GM19455 (cell line): ENCODE measurements around the gene CDH5.

ENCODE experiments used
- ATAC-seq: cut with Tn5 transposase; IDR thresholded peaks from one replicate; pipeline ENCODE4 v1.9.1; 2021; ENCODE audit not compliant: unreplicated experiment

The CDH5 gene

DNA sequence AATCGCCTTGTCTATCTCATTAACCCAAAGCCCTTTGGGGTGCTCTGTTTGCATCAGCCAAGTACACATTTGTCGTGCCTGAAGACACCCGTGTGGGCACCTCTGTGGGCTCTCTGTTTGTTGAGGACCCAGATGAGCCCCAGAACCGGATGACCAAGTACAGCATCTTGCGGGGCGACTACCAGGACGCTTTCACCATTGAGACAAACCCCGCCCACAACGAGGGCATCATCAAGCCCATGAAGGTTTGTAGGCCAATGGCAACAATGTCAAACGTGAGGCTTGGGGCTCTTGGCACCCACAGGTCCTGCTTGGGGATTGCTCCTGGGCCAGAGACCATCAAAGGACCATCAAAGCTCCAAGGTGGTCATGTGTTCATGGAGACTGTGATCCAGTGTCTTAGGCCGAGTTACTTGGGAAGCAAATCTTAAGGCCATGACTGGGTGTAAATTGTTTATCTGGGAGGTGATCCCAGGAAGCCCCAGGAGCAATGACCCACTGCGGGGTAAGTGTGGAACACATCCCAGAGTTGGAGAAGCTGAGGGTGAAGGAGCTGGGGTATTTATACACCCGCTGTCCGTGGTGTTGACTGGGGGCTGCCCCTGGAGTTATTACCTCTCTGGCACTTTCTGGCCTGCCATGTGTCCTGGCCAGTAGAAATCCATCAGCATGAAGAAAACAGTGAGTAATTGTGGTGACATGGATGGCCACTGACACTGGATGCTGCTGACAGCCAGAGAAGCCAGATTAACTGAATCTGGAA lies 24.0 kb downstream of the CDH5 start:
- no peak for ATAC-seq

DNA sequence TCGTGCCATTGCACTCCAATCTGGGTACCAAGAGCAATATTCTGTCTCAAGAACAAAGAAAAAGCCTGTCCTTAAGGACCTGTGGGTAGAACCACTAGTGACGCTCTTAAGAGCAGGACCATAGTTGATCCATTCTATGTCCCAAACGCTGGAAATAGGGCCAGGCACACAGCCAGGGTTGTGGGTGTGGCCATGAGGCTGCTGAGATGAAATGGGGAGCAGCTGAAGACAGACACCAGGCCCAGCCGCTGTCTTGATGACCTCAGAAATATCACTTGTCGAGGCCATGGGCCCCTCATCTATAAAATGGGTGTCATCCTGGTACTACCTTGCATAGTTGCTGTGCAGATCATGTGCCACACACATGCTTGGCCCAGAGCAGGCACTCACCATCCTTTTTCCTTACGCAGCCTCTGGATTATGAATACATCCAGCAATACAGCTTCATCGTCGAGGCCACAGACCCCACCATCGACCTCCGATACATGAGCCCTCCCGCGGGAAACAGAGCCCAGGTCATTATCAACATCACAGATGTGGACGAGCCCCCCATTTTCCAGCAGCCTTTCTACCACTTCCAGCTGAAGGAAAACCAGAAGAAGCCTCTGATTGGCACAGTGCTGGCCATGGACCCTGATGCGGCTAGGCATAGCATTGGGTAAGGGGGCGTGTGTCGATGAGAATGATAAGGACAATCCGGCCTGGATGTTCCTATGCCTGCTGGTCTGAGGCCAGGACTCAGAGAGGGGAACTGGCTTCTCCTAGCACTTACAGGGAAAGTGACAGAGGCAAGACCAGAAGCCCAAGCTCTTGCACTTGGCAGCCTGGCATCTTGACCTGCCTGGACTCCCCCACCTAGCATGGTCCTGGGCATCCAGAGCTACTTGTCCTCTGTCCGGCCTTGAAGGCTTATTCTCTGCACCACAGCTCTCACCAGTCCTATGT lies 25.5 kb downstream of the CDH5 start:
- no peak for ATAC-seq

DNA sequence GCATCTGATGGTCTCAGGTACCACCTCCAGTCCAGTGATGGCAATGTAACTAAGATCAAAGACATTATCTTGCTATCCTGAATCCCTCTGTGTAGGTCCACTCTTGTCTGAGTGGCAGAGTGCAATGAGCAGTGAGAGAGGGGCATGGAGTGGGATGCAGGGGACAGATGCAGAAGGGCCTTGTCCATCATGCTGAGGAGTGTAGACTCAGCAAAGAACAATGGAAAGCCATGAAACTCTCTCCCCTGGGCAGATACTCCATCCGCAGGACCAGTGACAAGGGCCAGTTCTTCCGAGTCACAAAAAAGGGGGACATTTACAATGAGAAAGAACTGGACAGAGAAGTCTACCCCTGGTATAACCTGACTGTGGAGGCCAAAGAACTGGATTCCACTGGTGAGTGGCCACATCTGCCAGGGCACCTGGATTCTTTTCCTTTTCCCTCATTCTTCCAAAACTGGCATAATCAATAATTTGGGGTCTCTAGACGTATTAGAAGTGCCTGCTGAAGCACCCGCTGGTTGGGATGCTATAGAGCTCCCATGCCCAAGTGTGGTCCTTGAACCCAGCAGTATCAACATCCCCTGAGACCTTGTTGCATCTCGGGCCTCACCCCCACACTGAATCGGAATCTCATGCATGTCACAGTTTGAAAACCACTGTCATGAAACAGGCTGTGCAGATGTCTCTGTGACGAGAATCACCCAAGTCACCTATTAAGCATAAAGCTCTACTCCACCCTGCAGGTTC lies 29.5 kb downstream of the CDH5 start:
- ATAC-seq, result no peak

DNA sequence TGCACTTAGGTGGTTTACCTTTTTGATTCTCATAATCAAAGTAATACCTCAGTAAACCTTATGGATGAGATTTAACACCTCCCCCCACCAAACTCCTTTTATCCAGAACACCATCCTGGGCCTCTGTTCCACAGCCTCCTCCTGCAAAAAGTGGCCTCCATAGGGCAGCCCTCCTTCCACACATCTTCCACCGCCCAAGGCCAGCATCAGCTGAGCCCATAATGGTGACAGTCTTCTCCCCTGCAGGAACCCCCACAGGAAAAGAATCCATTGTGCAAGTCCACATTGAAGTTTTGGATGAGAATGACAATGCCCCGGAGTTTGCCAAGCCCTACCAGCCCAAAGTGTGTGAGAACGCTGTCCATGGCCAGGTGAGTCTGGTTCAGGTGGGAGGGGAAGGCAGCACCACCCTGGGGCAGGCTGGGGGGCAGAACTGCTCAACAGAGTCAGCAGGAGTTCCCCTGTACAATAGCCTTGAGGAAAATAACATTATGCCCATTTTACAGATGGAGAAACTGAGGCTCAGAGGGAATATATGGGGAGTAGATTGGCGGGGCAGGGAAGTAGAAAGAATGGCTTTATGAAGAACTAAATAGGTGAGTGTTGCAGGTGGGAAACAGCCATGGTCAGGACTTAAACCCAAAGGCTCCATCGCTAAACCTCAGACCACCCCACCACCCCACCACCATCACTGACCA lies 31.4 kb downstream of the CDH5 start:
- no peak for ATAC-seq

DNA sequence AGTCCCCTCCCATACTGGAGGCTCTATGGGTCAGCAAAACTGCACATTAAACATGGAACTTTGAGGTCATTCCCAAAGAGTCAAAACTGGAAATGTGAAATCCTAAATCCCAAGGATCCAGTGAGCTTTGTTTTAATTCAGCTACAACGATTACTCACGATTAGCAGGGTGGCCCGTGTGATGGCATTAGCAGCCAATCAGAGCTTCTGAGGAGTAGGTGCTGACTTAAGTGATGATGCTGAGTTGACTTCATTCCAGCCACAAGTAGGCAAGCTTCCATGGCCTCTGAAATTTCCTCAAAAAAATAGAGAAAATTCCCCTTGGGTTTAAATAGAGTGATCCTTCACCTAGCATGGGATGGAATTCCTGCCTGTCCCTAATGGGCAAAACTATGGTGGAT lies 32.5 kb downstream of the CDH5 start:
- no peak for ATAC-seq

DNA sequence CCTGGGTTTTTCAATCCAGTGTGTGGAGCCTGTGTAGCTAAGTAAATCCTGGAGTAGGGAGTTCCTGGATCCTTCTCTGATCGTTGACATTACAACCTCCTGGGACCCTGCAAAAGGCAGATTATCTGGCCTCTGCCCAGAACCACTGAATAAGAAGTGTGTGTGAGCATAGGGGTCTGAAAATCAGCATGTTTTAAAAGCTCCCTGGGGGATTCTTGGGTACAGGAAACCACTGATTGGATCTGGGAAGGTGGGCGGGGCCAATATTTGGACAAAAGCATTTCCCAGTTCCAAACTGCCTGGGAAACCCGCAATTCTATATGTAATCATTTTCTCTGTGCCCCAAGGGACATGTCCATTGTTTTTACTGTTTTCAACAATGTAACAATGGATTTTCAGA lies 33.4 kb downstream of the CDH5 start:
- ATAC-seq, result no peak

DNA sequence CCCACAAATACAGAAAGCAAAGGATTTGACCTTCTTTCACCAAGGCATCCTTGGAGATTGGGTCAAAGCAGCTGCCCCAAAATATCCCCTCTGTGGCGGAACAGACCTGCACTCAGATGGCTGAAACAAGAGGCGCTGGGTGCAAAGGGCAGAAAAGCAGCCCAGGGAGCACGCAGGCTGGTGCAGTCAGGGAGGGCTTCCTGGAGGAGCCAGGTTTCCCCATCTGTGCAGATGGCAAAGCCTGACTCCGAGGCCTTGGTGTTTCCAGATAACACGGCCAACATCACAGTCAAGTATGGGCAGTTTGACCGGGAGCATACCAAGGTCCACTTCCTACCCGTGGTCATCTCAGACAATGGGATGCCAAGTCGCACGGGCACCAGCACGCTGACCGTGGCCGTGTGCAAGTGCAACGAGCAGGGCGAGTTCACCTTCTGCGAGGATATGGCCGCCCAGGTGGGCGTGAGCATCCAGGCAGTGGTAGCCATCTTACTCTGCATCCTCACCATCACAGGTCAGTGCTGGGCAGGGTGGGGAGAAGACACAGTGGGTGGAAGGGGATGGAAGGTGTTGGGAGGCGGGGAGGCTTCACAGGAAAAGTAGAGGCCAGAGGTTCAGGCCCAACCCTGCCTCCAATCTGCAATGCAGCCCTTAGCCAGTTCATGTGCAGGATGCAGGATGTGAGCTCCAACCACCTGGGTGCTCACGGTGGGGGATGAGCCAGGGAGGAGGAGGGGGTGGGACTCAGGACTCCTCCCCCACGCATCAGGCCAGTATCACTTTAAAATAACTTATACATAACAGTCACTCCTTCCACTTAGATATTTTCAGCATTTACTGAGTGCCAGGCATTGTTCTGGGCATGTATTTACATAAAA lies 34.3 kb downstream of the CDH5 start:
- no peak for ATAC-seq

DNA sequence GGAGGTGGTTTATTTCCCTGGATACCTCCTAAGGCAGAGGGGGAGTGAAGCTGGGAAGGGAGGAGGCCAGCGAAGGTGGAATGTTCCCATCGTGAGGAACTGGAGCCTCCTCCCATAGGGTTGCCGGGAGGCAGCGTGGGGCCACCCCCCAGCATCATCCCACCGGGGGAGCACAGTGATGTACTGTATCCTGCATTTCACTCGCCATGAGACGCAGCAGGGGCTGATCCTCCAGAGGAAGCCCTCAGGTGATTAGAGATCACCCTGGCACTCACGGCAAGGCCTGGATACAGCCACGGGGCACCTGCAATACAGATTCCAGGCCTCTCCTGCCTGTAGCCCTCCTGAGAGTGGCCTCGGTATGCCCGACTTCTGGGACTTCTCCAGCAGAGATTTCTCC lies 35.1 kb downstream of the CDH5 start:
- ATAC-seq, result no peak

DNA sequence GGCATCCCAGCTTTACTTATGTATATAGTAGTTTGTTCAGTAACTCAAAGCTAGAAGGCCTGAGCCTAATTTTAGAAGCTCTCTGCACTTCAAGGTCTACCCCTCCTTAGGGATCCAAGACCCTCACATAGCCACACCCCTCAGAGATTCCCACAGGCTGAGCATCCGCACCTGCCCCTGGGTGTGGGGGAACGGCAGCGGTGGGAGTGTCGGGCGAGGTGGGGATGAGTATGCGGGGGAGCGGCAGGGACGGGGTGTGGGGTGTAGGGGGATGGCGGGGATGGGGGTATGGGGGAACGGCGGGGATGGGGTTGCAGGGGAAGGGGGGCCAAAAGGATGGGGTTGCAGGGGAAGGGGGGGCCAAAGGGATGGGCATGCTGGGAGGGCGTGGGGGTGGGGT lies 35.7 kb downstream of the CDH5 start:
- ATAC-seq, result no peak

DNA sequence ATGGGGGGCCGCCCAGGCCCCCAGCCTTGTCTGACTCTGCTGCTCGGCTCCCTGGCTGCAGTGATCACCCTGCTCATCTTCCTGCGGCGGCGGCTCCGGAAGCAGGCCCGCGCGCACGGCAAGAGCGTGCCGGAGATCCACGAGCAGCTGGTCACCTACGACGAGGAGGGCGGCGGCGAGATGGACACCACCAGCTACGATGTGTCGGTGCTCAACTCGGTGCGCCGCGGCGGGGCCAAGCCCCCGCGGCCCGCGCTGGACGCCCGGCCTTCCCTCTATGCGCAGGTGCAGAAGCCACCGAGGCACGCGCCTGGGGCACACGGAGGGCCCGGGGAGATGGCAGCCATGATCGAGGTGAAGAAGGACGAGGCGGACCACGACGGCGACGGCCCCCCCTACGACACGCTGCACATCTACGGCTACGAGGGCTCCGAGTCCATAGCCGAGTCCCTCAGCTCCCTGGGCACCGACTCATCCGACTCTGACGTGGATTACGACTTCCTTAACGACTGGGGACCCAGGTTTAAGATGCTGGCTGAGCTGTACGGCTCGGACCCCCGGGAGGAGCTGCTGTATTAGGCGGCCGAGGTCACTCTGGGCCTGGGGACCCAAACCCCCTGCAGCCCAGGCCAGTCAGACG lies 36.2 kb downstream of the CDH5 start:
- no peak for ATAC-seq

DNA sequence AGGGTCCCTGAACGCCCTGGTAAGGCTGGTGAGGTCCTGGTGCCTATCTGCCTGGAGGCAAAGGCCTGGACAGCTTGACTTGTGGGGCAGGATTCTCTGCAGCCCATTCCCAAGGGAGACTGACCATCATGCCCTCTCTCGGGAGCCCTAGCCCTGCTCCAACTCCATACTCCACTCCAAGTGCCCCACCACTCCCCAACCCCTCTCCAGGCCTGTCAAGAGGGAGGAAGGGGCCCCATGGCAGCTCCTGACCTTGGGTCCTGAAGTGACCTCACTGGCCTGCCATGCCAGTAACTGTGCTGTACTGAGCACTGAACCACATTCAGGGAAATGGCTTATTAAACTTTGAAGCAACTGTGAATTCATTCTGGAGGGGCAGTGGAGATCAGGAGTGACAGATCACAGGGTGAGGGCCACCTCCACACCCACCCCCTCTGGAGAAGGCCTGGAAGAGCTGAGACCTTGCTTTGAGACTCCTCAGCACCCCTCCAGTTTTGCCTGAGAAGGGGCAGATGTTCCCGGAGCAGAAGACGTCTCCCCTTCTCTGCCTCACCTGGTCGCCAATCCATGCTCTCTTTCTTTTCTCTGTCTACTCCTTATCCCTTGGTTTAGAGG lies 37.1 kb downstream of the CDH5 start:
- no peak for ATAC-seq

DNA sequence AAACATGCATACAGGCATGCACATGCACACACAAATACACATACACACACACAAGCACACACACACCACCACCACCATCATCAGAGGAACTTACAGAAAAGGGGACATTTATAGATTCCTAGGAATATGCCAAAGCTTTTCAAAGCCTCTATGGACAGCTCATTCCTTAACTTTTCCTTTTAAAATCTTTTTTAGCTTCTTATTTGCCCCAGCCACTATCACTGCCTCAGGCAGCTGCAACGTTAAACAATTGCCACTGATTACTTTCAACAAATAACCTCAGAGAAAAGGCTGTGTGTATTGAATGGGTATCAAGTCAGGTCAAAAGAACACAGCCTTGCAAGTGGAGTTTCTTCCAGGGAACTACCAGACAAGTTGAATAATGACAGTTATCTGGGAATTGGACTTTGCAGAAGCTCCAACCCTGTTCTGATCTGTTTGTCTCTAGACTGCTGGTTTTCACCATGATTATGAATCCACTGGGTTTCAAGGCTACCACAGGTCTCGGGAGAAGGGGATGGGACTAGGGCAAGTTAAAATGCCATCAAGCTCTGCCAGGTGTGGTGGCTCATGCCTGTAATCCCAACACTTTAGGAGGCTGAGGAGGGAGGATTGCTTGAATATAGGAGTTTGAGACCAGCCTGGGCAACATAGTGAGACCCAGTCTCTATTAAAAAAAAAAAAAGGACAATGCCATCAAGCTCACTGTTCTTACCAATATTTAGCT lies 38.7 kb downstream of the CDH5 start:
- no peak for ATAC-seq

DNA sequence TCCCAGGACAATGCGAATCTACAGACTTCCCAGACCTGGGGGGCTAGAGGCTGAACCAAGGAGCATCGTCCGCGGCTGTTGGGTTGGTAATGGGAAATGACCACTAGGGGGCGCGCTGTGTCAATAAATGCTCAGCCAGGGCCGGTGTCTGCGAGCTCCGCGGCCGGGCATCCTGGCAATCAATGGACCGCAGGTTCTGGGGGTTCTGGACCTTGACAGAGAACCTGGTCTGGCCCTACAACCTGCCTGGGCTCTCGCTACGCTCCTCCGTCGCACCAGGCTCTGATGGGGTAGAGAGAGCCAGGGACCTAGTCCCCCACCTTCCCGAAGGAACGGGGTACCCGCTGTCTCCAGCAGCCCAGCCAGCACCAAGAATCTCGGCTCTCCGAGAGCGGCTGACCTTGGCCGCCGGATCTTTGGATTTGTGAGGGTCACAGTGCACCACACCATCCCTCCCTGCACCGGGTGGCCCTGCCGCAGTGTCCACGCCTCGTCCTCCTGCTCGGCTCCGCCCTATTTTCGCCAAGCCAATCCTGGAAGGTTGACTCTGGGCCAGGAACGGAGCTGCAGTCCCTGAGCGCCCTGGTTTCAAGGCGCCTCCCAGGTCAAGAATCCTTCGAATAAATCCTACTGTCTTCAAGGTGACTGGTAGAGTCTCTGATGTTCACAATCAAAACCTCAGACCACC lies 40.2 kb downstream of the CDH5 start:
- peak; percentile 82 for ATAC-seq

DNA sequence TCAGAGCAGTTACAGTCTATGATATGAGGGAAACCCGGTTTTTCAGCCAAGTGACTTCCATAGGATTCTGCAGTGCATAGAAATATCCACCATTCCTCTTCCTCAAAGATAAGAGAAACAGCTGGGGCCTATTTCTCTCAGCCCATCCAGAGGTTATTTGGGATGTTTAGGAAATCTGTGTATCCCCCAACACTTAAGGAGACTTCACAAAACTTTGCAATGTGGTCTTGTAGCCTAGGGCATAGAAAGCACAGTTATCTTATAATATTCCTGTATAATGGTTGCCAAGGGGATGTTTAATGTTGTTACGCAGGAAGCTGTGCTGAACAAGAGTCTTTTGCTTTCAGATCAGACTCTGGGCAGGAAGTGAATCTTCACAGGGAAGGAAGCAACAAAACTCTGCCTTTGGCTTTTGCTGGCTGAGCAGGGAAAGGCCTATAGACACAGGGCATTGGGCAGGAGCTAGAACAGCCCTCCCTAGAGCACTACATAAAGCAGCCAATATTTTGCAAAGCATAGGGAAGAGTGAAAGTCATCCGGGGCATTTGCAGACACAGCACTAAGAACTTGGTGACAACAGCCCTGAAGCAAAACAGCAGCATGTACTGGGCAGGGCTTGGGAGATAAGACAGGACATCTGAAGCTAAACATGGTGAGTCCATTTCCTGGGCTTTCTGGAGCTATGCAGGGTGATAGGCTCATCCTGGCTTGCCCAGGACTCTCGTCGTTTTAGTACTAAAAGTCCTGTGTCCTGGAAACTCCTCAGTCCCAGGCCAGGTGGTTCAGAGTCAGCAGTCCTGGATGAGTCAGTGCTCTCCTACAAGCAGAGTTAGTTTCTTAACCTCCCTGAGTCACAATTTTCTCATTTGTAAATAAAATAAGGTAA lies 41.9 kb downstream of the CDH5 start:
- no peak for ATAC-seq

DNA sequence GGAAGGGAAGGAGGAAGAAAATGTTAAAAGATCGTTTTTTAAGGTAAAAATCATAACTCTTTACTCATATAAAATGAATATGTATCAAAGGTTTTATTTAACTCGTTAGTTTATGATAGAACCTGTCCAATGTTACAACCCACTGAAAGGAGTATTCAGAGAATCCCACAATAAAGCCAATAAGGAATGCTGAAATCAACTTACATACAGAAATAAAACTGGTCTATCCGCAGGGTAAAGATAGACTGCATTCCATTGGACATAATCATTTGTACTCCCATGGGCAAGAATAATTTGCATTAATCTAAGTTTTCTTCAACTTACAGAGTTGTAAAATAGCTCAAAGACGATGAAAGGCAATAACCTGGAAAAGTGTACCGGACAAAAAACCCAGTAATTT lies 42.7 kb downstream of the CDH5 start:
- no peak for ATAC-seq

DNA sequence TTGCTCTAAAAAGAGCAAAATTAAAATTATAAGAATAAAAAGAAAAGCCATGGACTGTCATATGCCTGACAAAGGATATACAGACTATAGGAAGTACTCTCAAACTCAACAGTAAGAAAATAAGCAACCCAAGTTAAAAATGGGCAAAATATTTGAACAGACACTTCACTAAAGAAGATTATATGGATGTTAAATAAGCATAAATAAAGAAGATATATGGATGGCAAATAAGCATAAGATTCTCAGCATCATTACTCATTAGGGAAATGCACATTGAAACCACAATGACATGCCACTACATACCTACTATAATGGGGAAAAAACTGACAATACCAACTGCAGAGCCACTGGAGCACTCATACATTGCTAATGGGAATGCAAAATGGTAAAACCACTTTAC lies 45.7 kb downstream of the CDH5 start:
- ATAC-seq, result no peak

DNA sequence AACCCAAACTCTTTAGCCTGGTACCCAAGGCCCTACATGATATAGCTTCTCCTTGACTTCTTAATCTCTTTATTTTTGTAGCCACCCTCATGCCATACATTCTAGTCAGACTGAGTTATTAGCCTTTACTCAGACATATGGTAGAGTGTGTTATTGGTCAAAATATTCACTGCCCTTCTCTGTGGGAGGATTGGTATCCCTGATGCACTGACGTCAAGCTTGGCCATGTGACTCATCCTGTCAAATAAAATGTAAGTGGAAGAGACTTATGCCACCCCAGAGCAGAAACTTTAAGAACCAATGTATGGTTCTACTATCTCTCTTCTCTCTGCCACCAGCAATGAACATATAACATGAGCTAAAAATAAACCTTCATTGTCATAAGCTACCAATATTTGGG lies 48.4 kb downstream of the CDH5 start:
- ATAC-seq, result no peak
